ENCODE results near the gene OAS1. TPM values are rescaled to one million over a fixed set of nuclear protein-coding genes. Genes with fewer than 3 reads are reported as not detected.
"Not testable (repeated sequence)": the region's sequence is repeated elsewhere in the genome, so short reads cannot be mapped to it uniquely, and the experiment has no call there.

OAS1 gene
- total RNA-seq, 1 donor from 2014 or later: 0.38 TPM

DNA sequence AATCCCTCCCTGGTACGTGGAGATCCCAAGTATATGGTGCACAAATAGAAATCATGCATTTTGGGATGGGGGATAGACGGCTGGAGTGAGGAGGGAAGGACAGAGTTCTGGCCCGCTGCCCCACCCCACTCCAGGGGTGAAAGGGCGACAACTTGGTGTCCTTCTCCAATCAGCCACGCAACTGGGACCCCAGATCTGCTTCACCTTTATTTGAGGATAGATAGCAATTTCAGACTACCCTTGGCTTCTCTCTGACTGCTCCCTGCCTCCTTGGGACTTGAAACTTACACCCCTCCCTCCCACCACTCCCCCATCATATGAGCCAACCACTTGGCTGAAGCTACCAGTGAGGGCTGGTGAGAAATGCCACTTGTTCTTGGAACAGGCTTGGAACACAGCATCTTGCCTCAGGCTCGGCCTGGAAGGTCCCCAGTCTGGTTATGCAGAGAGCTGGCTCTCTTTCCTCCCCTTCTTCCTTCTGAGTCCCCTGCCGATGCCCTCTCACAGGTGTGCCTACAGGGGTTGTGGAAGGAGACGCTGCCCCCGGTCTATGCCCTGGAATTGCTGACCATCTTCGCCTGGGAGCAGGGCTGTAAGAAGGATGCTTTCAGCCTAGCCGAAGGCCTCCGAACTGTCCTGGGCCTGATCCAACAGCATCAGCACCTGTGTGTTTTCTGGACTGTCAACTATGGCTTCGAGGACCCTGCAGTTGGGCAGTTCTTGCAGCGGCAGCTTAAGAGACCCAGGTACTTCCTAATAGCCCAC is 39.7 kb downstream of the OAS1 start:
- H3K36me3 Mint-ChIP-seq (ENCODE audit: insufficient read depth): no peaks in the 10 kb centered on the region
- H3K4me3 Mint-ChIP-seq (ENCODE audit: low read depth): no peak overlapping the region
- no peak for DNase-seq (ENCODE audit: low spot score, unreplicated experiment)
- H3K4me1 Mint-ChIP-seq (ENCODE audit: low read depth): no peaks in the 10 kb centered on the region
- no peak overlapping the region for H3K27ac Mint-ChIP-seq
- peaks cover 5% of the 10 kb centered on the region for H3K27me3 Mint-ChIP-seq
- TF ChIP-seq, protein P1, sequence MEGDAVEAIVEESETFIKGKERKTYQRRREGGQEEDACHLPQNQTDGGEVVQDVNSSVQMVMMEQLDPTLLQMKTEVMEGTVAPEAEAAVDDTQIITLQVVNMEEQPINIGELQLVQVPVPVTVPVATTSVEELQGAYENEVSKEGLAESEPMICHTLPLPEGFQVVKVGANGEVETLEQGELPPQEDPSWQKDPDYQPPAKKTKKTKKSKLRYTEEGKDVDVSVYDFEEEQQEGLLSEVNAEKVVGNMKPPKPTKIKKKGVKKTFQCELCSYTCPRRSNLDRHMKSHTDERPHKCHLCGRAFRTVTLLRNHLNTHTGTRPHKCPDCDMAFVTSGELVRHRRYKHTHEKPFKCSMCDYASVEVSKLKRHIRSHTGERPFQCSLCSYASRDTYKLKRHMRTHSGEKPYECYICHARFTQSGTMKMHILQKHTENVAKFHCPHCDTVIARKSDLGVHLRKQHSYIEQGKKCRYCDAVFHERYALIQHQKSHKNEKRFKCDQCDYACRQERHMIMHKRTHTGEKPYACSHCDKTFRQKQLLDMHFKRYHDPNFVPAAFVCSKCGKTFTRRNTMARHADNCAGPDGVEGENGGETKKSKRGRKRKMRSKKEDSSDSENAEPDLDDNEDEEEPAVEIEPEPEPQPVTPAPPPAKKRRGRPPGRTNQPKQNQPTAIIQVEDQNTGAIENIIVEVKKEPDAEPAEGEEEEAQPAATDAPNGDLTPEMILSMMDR (IDR thresholded peaks at IDR 0.05; ENCODE audit: unreplicated experiment): no peak
- no peaks in the 10 kb centered on the region for H3K9me3 Mint-ChIP-seq (ENCODE audit: low read depth)

DNA sequence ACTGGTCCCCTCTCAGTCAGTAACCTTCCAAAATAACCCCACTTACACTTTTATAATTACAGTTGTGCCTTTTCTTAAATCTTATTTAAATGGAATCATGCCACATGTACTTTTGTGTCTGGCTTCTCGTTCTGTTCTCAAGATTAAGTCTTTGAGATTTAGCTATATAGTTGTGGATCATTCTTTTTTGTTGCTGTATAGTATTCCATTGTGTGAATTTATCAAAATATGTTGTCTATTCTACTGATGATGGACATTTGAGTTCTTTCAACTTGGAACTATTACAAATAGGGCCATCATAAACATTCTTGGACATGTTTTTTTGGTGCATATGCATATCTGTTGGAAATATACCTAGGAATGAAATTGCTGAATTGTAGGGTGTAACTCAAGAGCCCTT is 40.6 kb downstream of the OAS1 start:
- H3K9me3 Mint-ChIP-seq (ENCODE audit: low read depth): no peaks in the 10 kb centered on the region
- no peak for DNase-seq (ENCODE audit: low spot score, unreplicated experiment)
- H3K4me1 Mint-ChIP-seq (ENCODE audit: low read depth): no peaks in the 10 kb centered on the region
- no peaks in the 10 kb centered on the region for H3K36me3 Mint-ChIP-seq (ENCODE audit: insufficient read depth)
- no peak overlapping the region for H3K27ac Mint-ChIP-seq
- H3K27me3 Mint-ChIP-seq: peaks cover 5% of the 10 kb centered on the region
- TF ChIP-seq, protein P1 (IDR thresholded peaks at IDR 0.05; ENCODE audit: unreplicated experiment): no peak
- H3K4me3 Mint-ChIP-seq (ENCODE audit: low read depth): no peak overlapping the region

DNA sequence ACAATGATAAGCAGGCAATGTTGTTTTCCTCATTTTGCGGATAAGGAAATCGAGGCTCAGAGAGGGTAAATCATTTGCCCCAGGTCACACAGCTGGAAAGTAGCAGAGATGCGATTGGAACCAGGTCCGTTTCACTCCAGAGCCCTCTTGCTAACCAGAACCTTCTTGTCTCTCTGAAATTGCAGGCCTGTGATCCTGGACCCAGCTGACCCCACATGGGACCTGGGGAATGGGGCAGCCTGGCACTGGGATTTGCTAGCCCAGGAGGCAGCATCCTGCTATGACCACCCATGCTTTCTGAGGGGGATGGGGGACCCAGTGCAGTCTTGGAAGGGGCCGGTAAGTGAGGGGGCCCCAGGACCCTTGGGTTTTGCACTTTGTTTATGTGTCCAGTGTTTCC is 41.0 kb downstream of the OAS1 start:
- Mint-ChIP-seq H3K27me3 (peaks cover 5% of the 10 kb centered on the region), H3K9me3 (ENCODE audit: low read depth) (no peaks in the 10 kb centered on the region), H3K27ac (no peak overlapping the region), H3K4me3 (ENCODE audit: low read depth) (no peak overlapping the region), H3K36me3 (ENCODE audit: insufficient read depth) (no peaks in the 10 kb centered on the region), H3K4me1 (ENCODE audit: low read depth) (no peaks in the 10 kb centered on the region)
- no peak for DNase-seq (ENCODE audit: low spot score, unreplicated experiment)
- TF ChIP-seq, protein P1 (IDR thresholded peaks at IDR 0.05; ENCODE audit: unreplicated experiment): no peak

DNA sequence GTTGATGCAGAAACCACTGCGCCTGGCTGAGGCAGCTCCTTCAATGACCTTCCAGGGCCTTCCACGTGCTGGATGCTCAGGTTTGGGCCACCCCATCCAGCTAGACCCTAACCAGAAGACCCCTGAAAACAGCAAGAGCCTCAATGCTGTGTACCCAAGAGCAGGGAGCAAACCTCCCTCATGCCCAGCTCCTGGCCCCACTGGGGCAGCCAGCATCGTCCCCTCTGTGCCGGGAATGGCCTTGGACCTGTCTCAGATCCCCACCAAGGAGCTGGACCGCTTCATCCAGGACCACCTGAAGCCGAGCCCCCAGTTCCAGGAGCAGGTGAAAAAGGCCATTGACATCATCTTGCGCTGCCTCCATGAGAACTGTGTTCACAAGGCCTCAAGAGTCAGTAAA is 42.0 kb downstream of the OAS1 start:
- Mint-ChIP-seq H3K4me3 (ENCODE audit: low read depth) (no peak overlapping the region), H3K27ac (no peak overlapping the region), H3K27me3 (peaks cover 5% of the 10 kb centered on the region), H3K9me3 (ENCODE audit: low read depth) (no peaks in the 10 kb centered on the region), H3K4me1 (ENCODE audit: low read depth) (no peaks in the 10 kb centered on the region), H3K36me3 (ENCODE audit: insufficient read depth) (no peaks in the 10 kb centered on the region)
- no peak for DNase-seq (ENCODE audit: low spot score, unreplicated experiment)
- TF ChIP-seq, protein P1 (IDR thresholded peaks at IDR 0.05; ENCODE audit: unreplicated experiment): no peak

DNA sequence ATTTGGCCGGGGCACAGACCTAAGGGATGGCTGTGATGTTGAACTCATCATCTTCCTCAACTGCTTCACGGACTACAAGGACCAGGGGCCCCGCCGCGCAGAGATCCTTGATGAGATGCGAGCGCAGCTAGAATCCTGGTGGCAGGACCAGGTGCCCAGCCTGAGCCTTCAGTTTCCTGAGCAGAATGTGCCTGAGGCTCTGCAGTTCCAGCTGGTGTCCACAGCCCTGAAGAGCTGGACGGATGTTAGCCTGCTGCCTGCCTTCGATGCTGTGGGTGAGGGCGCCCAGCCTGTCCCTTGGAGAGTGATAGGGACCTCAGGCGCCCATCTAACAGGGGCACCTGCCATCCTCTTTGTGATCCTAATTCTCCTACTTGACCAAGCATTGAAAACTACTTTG is 43.9 kb downstream of the OAS1 start:
- TF ChIP-seq, protein P1 (IDR thresholded peaks at IDR 0.05; ENCODE audit: unreplicated experiment): no peak
- Mint-ChIP-seq H3K4me1 (ENCODE audit: low read depth) (no peaks in the 10 kb centered on the region), H3K36me3 (ENCODE audit: insufficient read depth) (no peaks in the 10 kb centered on the region), H3K4me3 (ENCODE audit: low read depth) (no peak overlapping the region), H3K9me3 (ENCODE audit: low read depth) (no peaks in the 10 kb centered on the region), H3K27ac (no peak overlapping the region), H3K27me3 (peaks cover 8% of the 10 kb centered on the region)
- DNase-seq (ENCODE audit: low spot score, unreplicated experiment): no peak

DNA sequence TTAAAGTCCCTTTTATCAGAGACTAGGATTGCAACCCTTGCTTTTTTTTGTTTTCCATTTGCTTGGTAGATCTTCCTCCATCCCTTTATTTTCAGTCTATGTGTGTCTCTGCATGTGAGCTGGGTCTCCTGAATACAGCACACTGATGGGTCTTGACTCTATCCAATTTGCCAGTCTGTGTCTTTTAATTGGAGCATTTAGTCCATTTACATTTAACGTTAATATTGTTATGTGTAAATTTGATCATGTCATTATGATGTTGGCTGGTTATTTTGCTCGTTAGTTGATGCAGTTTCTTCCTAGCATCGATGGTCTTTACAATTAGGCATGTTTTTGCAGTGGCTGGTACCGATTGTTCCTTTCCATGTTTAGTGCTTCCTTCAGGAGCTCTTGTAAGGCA is 50.4 kb downstream of the OAS1 start:
- Mint-ChIP-seq H3K27me3 (peaks cover 36% of the 10 kb centered on the region), H3K9me3 (ENCODE audit: low read depth) (peaks cover 18% of the 10 kb centered on the region)
- not testable (repeated sequence) for H3K36me3 Mint-ChIP-seq (ENCODE audit: insufficient read depth); H3K4me3 Mint-ChIP-seq (ENCODE audit: low read depth); H3K27ac Mint-ChIP-seq; H3K4me1 Mint-ChIP-seq (ENCODE audit: low read depth); DNase-seq (ENCODE audit: low spot score, unreplicated experiment)

All from progenitor cell of endocrine pancreas (in vitro differentiated cells).